ENCODE data around the gene SPDYA. TPM values are rescaled to one million over a fixed set of nuclear protein-coding genes. Genes with fewer than 3 reads are reported as not detected.

SPDYA gene
- total RNA-seq, 4 donors from 2014 or later = 0.49 to 3.3 (median 1.4) TPM

DNA sequence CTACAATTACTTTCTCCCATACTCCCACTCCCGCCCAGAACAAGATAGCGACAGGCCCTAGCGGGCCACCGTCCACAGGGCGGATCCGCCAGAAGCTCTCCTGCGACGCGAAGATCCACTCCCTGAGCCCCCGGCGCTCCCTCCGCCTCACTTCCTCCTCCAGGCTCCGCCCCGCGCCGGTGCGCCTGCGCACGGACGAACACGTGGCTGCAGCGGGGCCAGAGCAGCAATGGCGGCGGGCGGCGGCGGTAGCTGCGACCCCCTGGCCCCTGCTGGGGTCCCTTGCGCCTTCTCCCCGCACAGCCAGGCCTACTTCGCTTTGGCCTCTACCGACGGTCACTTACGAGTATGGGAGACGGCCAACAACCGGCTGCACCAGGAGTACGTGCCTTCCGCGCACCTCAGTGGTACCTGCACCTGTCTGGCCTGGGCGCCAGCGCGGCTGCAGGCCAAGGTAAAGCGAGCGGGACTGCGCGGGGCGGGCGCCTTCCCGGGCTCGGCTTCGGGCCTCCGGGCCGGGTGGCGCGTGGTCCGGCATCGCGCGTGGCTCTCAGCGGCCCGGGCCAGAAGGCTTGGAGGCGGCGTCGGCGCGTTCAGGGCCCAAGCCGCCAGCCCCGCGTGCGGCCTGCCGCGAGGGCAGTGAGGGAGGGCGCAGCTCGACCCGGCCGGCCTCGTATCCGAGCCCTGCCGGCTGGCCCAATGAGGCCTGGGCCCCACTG lies 84.0 kb downstream of the SPDYA start, which contains the start of gene WDR43:
WDR43 (plus strand) TSS at position 198 of the 719 bp plus-strand sequence; CDS start at position 230, 32 bp downstream.
- TF ChIP-seq, protein P1, sequence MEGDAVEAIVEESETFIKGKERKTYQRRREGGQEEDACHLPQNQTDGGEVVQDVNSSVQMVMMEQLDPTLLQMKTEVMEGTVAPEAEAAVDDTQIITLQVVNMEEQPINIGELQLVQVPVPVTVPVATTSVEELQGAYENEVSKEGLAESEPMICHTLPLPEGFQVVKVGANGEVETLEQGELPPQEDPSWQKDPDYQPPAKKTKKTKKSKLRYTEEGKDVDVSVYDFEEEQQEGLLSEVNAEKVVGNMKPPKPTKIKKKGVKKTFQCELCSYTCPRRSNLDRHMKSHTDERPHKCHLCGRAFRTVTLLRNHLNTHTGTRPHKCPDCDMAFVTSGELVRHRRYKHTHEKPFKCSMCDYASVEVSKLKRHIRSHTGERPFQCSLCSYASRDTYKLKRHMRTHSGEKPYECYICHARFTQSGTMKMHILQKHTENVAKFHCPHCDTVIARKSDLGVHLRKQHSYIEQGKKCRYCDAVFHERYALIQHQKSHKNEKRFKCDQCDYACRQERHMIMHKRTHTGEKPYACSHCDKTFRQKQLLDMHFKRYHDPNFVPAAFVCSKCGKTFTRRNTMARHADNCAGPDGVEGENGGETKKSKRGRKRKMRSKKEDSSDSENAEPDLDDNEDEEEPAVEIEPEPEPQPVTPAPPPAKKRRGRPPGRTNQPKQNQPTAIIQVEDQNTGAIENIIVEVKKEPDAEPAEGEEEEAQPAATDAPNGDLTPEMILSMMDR (IDR thresholded peaks at IDR 0.05; ENCODE audit: low read depth) = peak; percentile 53

DNA sequence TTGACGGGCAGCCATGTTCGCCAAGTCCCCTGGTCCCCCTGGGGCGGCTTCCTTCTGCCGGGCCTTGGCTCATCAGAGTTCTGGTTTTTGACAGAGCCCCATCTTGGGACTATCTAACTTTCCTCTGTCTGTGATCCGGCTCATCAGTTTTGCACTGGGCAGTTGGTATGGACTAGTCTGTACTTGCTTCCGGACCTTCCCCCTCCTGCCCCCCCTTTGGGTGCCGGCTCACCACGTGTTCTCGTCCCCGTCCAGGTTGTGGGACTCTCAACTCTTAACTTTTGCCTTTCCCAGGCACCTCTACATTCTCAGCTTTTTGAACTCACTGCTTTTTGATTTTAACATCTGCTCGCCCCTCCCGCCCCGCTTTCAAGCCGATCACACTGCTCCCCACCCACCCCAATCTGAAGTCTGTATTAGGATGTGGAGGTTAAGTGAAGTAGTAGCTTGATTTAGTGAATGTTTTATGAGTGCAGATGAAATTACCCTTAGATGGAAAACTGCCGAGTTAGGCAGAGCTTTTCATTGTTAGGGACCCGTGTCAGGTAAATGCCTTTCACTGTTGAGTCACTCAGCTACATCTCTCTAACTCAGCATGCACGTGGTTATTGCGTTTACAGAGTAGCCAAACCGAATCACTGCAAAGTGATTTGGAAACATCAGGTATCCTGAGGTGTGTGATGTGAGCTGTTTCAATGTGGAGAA lies 84.7 kb downstream of the SPDYA start:
- TF ChIP-seq, protein P1 (IDR thresholded peaks at IDR 0.05; ENCODE audit: low read depth) = no peak

DNA sequence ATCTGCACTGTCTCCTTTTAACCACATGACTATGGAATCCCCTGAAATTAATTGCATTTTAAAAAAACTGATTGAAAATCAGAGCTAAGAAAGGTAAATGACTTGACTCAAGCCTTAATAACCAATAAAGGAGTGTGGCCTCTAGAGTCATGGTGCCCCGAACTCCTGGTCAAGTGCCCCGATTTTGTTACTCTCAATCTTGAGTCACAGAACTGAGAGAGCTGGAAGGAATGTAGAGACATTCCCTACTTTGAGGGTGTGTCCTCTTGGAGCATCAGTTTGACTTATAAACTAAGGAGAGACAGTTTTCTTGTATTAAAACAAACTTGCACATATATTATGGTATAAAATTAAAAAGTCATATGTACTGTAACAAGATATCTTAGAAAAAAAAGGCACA lies 86.3 kb downstream of the SPDYA start:
- TF ChIP-seq, protein P1 (IDR thresholded peaks at IDR 0.05; ENCODE audit: low read depth) = no peak

DNA sequence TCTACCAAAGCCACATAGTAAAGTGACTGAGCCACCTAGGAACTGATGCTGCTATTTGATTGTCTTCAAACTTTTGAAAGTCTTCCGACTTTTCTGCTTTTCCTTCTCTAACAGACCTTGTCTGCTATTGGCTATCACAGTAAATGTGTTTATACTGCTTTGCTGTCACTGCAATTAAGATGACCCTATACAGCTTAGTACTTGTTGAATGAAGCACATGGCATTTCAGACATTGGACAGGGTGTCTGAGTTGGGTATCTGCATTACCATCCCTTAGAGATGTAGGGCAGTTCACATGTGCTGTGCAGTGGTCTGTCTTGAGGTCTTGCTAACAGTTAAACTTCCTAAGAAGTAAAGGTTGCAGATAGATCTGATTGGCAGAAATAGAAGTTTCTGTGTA lies 87.4 kb downstream of the SPDYA start:
- TF ChIP-seq, protein P1 (IDR thresholded peaks at IDR 0.05; ENCODE audit: low read depth) = no peak

Other genes with a start within 250 kb of the SPDYA start
- gene PPP1CB, start 59.0 kb upstream of the SPDYA start, total RNA-seq = 100 to 1,000 TPM; 182 to 293 (median 236) TPM
- gene TRMT61B, start 59.5 kb downstream of the SPDYA start, total RNA-seq = 10 to 100 TPM in 2 of 4 donors, 1 to 10 TPM in 2; 7.0 to 16.3 (median 10.6) TPM
- gene WDR43, start 83.8 kb downstream of the SPDYA start, total RNA-seq = 10 to 100 TPM; 39.4 to 72.9 (median 48.1) TPM
- gene TOGARAM2, start 170.5 kb downstream of the SPDYA start, total RNA-seq = 1 to 10 TPM in 2 of 4 donors, under 1 TPM in 2; 0.16 to 3.5 (median 2.0) TPM

Measured in subcutaneous adipose tissue (tissue), 4 donors.